Measurements from ENCODE around the gene TBC1D10B. TPM values are rescaled to one million over a fixed set of nuclear protein-coding genes. Genes with fewer than 3 reads are reported as not detected.

Gene TBC1D10B
- total and polyA plus RNA-seq, 2 of the 8 experiments (the other 6 are each of a cell fraction or from before 2014, with no cell fraction given) = 15.4 to 28.6 TPM

- TF ChIP-seq BCL11A (IDR thresholded peaks at IDR 0.05; ENCODE audit: low read depth in 2 of 2, low read length in 2 of 2) = no peak
- TF ChIP-seq KDM1A (IDR thresholded peaks at IDR 0.05; ENCODE audit: borderline replicate concordance, low read length) = no peak
- TF ChIP-seq CTBP2 (IDR thresholded peaks at IDR 0.05; ENCODE audit: borderline replicate concordance, insufficient read depth, insufficient read length, low read length) = no peak
- peak; percentile 67 to 90 for TF ChIP-seq POLR2A (IDR thresholded peaks at IDR 0.05; ENCODE audit: control extremely low read depth in 1 of 2, low read depth in 2 of 2, low read length in 2 of 2)
- peak in 2 of 3 experiments; percentile 5 to 10; a peak in 2 of 4 replicates for TF ChIP-seq CTCF (IDR thresholded peaks at IDR 0.05; ENCODE audit: control extremely low read depth in 1 of 3, insufficient read depth in 1 of 3, low read depth in 1 of 3, low read length in 3 of 3)
- TF ChIP-seq TBP (IDR thresholded peaks at IDR 0.05; ENCODE audit: low read depth, low read length) = peak; percentile 71
- TF ChIP-seq SP4 (IDR thresholded peaks at IDR 0.05; ENCODE audit: low read length) = no peak
- no peak for TF ChIP-seq RFX5 (IDR thresholded peaks at IDR 0.05; ENCODE audit: borderline replicate concordance, low read depth, low read length)
- TF ChIP-seq RNF2 (IDR thresholded peaks at IDR 0.05; ENCODE audit: borderline replicate concordance, low read depth, low read length, missing control alignments, poor library complexity, severe bottlenecking) = no peak
Observed at GRCh38 chr16:30355144-30355953, 14.9 kb downstream of the TBC1D10B start, which contains the start of gene CD2BP2 (continued).
